OCI-M2 (cell line): ENCODE results near the gene SESN2.

ENCODE experiments used
- DNase-seq: peaks from one replicate; lab custom pipeline; 2025; ENCODE audit not compliant: unreplicated experiment; lab: John Stamatoyannopoulos, UW

Gene SESN2

DNA sequence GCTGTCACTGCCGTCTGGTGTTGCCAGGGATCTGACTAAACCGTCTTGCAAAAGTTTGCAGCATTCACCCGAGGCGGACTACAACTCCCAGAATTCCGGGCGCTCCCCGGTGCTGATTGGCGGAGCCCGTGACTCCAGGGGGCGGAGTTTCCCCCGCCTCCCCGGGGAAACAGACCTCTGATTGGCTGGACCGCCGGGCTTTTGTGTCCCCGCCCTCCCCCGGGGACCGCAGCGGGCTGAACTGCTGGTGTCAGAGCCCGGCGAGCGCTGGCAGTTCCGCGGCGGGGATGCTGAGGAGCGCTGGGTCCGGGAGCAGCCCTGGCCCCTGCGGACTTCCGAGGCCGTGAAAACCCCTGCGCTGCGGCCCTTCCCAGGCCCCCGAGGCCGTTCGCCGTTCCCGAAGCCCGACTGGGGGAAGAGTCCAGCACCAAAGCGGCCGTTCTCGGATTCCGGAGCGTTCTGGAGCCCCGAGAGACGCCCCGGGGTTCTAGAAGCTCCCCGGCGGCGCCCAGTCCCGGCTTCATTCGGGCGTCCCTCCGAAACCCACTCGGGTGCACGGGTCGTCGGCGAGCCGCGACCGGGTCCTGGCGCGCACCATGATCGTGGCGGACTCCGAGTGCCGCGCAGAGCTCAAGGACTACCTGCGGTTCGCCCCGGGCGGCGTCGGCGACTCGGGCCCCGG is at the start of gene SESN2:
SESN2 (plus strand) TSS at position 267 of the 682 bp plus-strand sequence; CDS start at position 597, 330 bp downstream.
- DNase-seq: peak; percentile 53

DNA sequence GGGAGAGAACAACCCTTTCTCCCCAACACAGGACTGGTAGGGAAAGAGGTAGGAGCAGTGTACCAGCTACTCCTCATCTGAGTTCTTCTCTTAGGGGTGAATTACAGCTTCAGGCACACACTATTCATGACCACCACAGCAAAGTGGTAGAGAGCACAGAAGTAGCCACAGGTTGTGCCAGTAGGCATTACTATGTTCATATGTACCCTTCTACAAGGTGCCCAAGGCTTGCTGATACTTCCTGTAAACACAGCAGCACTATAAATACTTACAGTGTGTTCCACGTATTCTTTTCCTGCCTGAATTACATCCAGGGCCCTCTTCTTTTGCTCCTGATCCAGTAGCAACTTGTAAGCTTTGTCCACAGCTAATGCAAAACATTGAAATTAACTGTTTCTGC is 49.6 kb upstream of the SESN2 start:
- no peak for DNase-seq

DNA sequence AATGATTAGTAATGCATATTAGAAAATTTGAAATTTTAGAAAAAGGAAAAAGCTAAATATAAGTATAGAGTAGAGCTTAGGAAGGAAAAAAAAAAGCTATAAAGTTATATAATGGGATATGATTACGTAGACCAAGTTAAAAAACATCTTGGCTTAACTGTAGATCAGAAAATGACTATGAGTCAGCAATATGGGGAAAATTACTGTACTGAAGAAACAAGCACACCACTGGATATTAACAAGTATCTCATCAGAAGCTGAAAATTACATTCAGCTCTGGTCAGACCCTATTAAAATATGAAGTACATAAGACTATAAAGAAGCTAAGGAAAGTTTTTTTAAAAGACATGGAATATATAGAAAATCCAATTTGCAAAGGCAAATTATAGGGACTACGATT is 46.0 kb upstream of the SESN2 start:
- no peak for DNase-seq

DNA sequence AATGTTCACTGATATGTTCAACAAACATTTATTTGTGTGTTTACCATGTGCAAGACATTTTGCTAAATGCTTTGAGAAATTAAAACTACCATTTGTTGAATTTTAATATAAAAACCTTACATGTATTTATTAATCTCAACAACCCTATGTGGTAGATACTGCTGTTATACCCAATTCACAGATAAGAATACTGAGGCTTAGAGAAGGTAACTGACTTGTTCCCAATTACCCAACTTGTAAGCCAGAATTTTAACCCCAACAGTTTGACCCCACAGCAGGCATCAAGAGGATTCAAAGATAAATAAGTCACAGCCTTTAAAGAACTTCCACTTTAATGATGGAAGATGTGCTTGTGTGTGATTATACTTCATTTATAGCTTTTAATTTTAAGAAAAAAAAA is 30.2 kb upstream of the SESN2 start:
- DNase-seq: no peak

DNA sequence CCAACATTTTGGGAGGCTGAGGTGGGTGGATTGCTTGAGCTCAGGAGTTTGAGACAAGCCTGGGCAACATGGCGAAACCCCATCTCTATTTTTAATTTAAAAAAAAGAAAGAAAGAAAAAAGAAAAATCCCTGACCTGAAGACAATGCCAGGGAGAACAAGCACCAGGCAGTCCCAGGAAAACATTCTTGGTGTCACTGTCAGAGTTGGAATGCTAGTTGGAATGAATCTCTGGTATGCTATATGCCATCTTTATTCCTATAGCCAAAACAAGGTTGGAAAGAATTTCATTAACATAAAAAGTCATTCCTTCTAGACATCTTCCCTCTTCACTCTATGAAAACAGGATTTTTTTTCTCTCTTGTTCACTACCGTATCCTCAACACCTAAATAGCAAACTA is 29.3 kb upstream of the SESN2 start:
- no peak for DNase-seq

GRCh38 chr1:28232558-28233263 is 26.6 kb upstream of the SESN2 start, which contains the start of gene DNAJC8:
TSS of gene DNAJC8 (minus strand) at chr1:28233029. CDS start at chr1:28232998, 31 bp downstream.
- peak; percentile 25 for DNase-seq

DNA sequence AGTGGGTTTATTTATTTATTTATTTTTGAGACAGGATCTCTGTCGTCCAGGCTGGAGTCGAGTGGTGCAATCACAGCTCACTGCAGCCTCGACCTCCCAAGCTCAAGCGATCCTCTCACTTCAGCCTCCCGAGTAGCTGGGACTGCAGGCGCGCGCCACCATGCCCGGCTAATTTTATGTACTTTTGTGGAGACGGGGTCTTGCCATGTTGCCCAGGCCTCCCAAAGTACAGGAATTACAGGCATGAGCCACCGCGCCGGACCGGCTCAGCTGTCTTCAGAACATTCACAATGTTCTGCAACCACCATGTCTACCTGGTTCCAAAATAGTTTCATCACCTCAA is 26.1 kb upstream of the SESN2 start:
- DNase-seq: no peak

GRCh38 chr1:28235755-28236655 is 23.3 kb upstream of the SESN2 start, which contains the start of gene ATP5IF1:
TSS of gene ATP5IF1 (plus strand) at chr1:28236124. CDS start at chr1:28236184, 60 bp downstream.
- DNase-seq: peak; percentile 77

DNA sequence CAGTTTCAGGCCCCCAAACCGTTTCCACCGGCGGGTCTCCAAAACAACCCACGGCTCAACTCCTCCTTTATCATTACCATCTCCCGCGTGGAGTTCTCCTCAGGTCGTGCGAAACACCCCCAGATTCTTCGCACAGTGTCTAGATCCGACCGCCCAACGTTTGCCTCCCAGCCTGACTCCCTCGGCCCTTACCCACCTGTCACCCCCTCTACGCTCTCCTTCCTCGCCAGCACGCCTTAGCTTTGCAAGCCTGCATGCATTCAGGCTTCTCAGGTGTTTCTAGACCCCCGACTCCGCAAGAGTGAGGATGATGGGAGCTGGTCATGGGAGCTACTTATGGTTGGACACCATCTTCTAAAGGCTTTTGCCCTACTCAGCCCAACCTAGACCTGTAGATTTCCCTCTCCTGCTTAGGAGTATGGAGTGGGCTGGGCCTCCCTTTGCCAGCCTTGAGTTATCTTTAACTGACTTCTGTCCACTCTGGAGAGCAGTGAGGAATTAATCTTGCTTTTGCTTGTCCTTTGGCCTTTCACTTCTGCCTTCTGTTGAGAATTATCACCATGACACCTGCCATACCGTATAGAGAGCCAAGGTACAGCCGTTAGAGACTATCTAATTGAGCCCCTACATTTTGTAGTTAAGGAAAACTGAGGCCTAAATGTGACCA is 22.5 kb upstream of the SESN2 start:
- DNase-seq: no peak

DNA sequence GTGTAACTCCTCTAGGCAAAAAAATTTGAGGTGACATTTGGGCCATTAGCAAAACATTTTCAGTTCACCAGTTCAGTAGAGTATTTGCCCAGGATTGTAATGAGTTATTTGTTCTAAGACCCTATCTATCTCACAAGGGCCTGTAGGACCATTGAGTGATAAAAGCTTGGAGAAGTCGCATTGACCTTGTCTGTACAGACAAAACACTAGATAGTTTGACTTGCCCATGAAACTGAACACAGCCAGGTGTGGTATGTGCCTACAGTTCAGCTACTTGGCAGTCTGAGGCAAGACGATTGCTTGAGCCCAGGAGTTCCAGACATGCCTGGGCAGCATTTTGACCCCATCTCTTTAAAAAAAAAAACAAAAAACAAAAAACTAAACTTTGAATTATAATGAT is 20.3 kb upstream of the SESN2 start:
- no peak for DNase-seq

DNA sequence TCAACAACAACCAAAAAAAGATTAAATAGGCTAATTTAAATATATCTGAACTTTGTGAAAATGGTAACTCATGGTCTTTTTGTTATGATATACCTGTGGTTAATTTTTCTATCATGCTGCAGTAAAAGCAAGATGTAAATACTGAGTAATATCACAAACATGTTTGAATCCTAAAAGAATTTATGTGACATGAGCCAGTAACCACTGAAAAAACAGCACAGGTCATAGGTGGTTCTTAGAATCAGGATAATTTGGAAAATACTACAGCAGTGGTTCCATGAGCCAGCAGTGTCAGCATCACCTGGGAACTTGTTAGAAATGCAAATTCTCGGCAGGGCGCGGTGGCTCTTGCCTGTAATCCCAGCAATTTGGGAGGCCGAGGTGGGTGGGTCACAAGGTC is 19.3 kb upstream of the SESN2 start:
- no peak for DNase-seq

GRCh38 chr1:28241638-28242241 is 17.6 kb upstream of the SESN2 start:
- no peak for DNase-seq

DNA sequence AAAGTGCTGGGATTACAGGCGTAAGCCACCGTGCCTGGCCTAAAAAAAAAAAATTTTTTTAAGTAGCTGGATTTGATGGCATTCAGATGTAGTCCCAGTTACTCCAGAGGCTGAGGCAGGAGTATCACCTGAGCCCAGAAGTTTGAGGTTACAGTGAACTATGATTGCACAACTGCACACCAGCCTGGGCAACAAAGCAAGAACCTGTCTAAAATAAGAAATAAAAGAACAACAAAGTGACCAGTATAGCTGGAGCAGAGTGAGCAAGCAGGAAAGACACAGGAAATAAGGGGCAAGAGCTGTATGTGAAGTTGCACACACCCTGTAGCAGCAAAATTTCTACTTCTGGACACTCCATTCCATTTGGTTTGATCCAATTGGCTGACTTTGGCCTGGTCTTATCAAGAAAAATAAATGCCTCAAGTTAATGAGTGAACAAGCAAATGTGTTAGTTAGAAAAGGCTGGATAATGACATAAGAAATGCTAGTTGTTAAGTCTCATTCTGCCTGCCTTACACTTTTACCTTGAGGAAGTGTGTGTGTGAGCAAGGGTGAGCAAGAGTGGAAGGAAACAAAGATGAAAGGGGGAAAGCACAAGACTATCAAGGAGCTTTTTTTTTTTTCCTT is 15.5 kb upstream of the SESN2 start:
- DNase-seq: no peak

GRCh38 chr1:28244549-28245251 is 14.6 kb upstream of the SESN2 start:
- DNase-seq: no peak

DNA sequence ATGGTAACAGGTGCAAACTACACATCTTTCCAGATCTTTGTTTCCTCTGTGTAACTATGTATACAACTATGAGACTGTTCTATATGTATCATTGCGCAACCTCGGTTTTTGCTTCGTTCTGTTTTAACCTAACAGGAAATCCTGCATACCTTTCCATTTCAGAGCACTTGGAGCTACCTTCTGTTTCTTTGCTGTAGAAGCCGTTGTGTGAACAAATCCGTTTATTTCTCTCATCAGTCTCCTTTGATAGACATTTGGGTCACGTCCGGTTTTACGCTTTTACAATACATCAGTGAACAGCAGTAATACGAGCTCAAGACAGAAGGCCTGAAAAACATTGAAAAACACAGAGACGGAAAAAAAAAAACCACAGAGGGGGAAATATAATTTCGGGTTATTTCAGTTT is 12.9 kb upstream of the SESN2 start:
- DNase-seq: no peak

GRCh38 chr1:28247612-28248272 is 11.6 kb upstream of the SESN2 start:
- peak; percentile 71 for DNase-seq

- peak; percentile 84 for DNase-seq
Measured at GRCh38 chr1:28248273-28249012, 10.9 kb upstream of the SESN2 start.
